Measurements from ENCODE around the gene RIPOR3. TPM values are rescaled to one million over a fixed set of nuclear protein-coding genes. Genes with fewer than 3 reads are reported as not detected.
"Not testable (repeated sequence)": the region's sequence is repeated elsewhere in the genome, so short reads cannot be mapped to it uniquely, and the experiment has no call there.

RIPOR3 gene
- polyA plus RNA-seq, 1 donor from 2014 or later: not detected

DNA sequence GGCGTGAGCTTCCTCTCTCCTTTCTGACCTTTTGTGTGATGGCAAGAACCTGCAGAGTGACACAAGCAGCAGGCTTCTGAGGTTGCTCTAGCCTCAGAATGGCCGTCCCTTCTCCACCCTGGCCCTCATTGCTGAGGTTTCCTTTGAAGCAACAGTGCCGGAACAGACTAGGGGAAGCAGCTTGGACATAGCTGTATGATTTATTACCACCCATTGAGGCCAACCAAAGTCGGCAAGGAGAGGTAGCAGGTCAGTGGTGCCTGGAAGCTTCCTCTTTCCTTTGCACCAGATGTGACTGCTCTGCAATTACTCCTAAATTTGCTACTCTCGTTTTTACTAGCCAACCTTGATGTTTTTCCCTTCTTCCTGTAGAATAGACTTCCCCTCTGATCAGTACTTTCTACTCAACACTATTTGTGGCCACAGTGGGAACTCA, 149.7 kb downstream of the RIPOR3 start:
- H2AFZ ChIP-seq (ENCODE audit: low read depth, low read length): no peak overlapping the region
- TF ChIP-seq RAD21 (conservative IDR thresholded peaks at IDR 0.05) (no peak), EP300 (conservative IDR thresholded peaks at IDR 0.05; ENCODE audit: poor library complexity, severe bottlenecking) (no peak), TAF1 (IDR thresholded peaks at IDR 0.05; ENCODE audit: low read depth) (no peak), POLR2AphosphoS5 (IDR thresholded peaks at IDR 0.05) (no peak), EZH2 (IDR thresholded peaks at IDR 0.05; ENCODE audit: borderline replicate concordance, insufficient read depth, low read length, poor library complexity, severe bottlenecking) (no peak), SMC3 (conservative IDR thresholded peaks at IDR 0.05; ENCODE audit: poor library complexity) (no peak), MXI1 (conservative IDR thresholded peaks at IDR 0.05; ENCODE audit: poor library complexity, severe bottlenecking) (no peak)
- TF ChIP-seq, protein P1, sequence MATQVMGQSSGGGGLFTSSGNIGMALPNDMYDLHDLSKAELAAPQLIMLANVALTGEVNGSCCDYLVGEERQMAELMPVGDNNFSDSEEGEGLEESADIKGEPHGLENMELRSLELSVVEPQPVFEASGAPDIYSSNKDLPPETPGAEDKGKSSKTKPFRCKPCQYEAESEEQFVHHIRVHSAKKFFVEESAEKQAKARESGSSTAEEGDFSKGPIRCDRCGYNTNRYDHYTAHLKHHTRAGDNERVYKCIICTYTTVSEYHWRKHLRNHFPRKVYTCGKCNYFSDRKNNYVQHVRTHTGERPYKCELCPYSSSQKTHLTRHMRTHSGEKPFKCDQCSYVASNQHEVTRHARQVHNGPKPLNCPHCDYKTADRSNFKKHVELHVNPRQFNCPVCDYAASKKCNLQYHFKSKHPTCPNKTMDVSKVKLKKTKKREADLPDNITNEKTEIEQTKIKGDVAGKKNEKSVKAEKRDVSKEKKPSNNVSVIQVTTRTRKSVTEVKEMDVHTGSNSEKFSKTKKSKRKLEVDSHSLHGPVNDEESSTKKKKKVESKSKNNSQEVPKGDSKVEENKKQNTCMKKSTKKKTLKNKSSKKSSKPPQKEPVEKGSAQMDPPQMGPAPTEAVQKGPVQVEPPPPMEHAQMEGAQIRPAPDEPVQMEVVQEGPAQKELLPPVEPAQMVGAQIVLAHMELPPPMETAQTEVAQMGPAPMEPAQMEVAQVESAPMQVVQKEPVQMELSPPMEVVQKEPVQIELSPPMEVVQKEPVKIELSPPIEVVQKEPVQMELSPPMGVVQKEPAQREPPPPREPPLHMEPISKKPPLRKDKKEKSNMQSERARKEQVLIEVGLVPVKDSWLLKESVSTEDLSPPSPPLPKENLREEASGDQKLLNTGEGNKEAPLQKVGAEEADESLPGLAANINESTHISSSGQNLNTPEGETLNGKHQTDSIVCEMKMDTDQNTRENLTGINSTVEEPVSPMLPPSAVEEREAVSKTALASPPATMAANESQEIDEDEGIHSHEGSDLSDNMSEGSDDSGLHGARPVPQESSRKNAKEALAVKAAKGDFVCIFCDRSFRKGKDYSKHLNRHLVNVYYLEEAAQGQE (IDR thresholded peaks at IDR 0.05; ENCODE audit: borderline replicate concordance): no peak
- TF ChIP-seq, protein P2, sequence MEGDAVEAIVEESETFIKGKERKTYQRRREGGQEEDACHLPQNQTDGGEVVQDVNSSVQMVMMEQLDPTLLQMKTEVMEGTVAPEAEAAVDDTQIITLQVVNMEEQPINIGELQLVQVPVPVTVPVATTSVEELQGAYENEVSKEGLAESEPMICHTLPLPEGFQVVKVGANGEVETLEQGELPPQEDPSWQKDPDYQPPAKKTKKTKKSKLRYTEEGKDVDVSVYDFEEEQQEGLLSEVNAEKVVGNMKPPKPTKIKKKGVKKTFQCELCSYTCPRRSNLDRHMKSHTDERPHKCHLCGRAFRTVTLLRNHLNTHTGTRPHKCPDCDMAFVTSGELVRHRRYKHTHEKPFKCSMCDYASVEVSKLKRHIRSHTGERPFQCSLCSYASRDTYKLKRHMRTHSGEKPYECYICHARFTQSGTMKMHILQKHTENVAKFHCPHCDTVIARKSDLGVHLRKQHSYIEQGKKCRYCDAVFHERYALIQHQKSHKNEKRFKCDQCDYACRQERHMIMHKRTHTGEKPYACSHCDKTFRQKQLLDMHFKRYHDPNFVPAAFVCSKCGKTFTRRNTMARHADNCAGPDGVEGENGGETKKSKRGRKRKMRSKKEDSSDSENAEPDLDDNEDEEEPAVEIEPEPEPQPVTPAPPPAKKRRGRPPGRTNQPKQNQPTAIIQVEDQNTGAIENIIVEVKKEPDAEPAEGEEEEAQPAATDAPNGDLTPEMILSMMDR (IDR thresholded peaks at IDR 0.05; ENCODE audit: poor library complexity, severe bottlenecking): no peak
- no peak overlapping the region for H3K9ac ChIP-seq (ENCODE audit: low read length)
- H3K36me3 ChIP-seq (ENCODE audit: insufficient read depth, low read length): no peaks in the 10 kb centered on the region
- no peaks in the 10 kb centered on the region for H3K9me3 ChIP-seq (ENCODE audit: low read length)
- H3K27ac ChIP-seq (ENCODE audit: low read length): no peak overlapping the region
- no peak overlapping the region for H3K4me3 ChIP-seq (ENCODE audit: low read length)
- peaks cover 44% of the 10 kb centered on the region for H3K79me2 ChIP-seq (replicated peaks; ENCODE audit: insufficient read depth, low read length)
- H4K20me1 ChIP-seq (ENCODE audit: insufficient read depth): no peaks in the 10 kb centered on the region
- H3K27me3 ChIP-seq (ENCODE audit: insufficient read depth, low read depth, low read length): no peaks in the 10 kb centered on the region
- no peaks in the 10 kb centered on the region for H3K9me2 ChIP-seq (ENCODE audit: insufficient read depth, low read length)
- no peak overlapping the region for H3K4me2 ChIP-seq (ENCODE audit: low read length)
- no peaks in the 10 kb centered on the region for H3F3A ChIP-seq (ENCODE audit: insufficient read depth, low read length, poor library complexity, severe bottlenecking)

DNA sequence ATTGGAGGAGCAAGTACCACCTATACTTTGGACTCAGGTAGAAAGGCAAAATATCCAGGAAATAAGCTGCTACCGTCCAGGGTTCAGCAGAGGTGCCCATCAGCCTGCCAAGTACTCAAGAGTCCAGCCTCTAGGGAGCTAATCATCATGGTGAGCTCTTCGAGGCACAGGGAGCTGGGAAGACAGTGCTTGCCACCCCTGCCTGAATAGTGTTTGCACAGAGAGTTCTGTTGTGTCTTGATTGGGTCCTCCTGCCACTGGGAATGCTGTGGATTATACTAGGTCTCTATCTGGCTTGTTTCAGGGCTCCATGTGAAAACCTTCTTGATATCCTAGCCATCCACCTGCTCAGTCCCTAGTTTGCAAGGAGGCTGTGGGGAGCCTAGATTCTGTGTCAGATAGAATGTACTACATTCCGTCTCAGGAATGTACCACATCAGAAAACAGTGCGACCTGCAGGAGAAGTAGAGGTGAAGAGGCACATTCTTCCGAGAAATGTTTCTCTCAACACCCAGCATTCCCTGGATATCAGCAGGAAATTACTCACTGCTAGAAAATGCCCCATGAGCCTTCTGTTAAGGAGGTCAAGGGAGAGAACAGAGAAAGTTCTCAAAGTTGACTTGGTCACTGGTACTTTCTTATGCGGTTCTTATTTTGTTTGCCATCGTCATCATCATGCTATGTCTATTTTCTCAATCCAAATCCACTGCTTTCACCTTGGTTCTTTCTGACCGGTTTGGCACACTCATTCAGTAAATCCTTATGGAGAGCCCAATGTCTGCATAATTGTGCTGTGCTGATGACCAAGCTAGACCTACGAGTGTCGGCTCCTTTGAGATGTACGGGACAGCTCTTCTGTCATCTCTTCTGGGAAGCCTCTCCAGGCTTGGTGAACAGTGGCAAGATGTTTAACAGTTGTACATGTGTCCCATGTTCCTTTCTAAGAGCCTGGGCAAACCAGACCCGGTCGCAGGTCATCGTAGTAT, 150.4 kb downstream of the RIPOR3 start:
- H3K9ac ChIP-seq (ENCODE audit: low read length): no peak overlapping the region
- H3K27ac ChIP-seq (ENCODE audit: low read length): no peak overlapping the region
- no peaks in the 10 kb centered on the region for H3K36me3 ChIP-seq (ENCODE audit: insufficient read depth, low read length)
- H3K4me3 ChIP-seq (ENCODE audit: low read length): no peak overlapping the region
- no peak for TF ChIP-seq MXI1 (conservative IDR thresholded peaks at IDR 0.05; ENCODE audit: poor library complexity, severe bottlenecking)
- TF ChIP-seq SMC3 (conservative IDR thresholded peaks at IDR 0.05; ENCODE audit: poor library complexity): no peak
- TF ChIP-seq EP300 (conservative IDR thresholded peaks at IDR 0.05; ENCODE audit: poor library complexity, severe bottlenecking): no peak
- no peak for TF ChIP-seq POLR2AphosphoS5 (IDR thresholded peaks at IDR 0.05)
- TF ChIP-seq, protein P1 (IDR thresholded peaks at IDR 0.05; ENCODE audit: borderline replicate concordance): no peak
- no peak for TF ChIP-seq RAD21 (conservative IDR thresholded peaks at IDR 0.05)
- TF ChIP-seq, protein P2 (IDR thresholded peaks at IDR 0.05; ENCODE audit: poor library complexity, severe bottlenecking): no peak
- no peak overlapping the region for H2AFZ ChIP-seq (ENCODE audit: low read depth, low read length)
- H3F3A ChIP-seq (ENCODE audit: insufficient read depth, low read length, poor library complexity, severe bottlenecking): no peaks in the 10 kb centered on the region
- H3K9me3 ChIP-seq (ENCODE audit: low read length): no peaks in the 10 kb centered on the region
- no peaks in the 10 kb centered on the region for H3K9me2 ChIP-seq (ENCODE audit: insufficient read depth, low read length)
- H3K27me3 ChIP-seq (ENCODE audit: insufficient read depth, low read depth, low read length): no peaks in the 10 kb centered on the region
- peaks cover 51% of the 10 kb centered on the region for H3K79me2 ChIP-seq (replicated peaks; ENCODE audit: insufficient read depth, low read length)
- no peak overlapping the region for H3K4me2 ChIP-seq (ENCODE audit: low read length)
- H4K20me1 ChIP-seq (ENCODE audit: insufficient read depth): no peaks in the 10 kb centered on the region

DNA sequence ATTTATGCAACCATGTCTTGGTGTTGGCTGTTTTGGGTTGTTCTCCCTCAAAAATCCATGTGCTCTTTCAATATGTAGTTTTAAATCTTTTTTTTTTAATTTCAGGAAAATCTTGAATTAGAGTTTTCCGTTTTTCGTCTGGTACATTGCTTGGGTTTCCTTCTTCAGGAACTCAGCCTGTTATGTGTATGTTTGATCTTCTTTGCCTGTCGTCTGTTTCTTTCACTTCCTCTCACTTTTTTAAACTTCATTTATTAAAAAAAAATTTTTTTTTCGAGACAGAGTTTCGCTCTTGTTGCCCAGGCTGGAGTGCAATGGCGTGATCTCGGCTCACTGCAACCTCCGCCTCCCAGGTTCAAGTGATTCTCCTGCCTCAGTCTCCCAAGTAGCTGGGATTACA, 151.5 kb downstream of the RIPOR3 start:
- not testable (repeated sequence) for H3K4me2 ChIP-seq (ENCODE audit: low read length); H2AFZ ChIP-seq (ENCODE audit: low read depth, low read length); H4K20me1 ChIP-seq (ENCODE audit: insufficient read depth); H3K27ac ChIP-seq (ENCODE audit: low read length); H3F3A ChIP-seq (ENCODE audit: insufficient read depth, low read length, poor library complexity, severe bottlenecking); H3K4me3 ChIP-seq (ENCODE audit: low read length); H3K36me3 ChIP-seq (ENCODE audit: insufficient read depth, low read length); H3K27me3 ChIP-seq (ENCODE audit: insufficient read depth, low read depth, low read length); H3K9me2 ChIP-seq (ENCODE audit: insufficient read depth, low read length); H3K9ac ChIP-seq (ENCODE audit: low read length); H3K9me3 ChIP-seq (ENCODE audit: low read length)
- peaks cover 49% of the 10 kb centered on the region for H3K79me2 ChIP-seq (replicated peaks; ENCODE audit: insufficient read depth, low read length)
